NCI-H1436 (cell line): ENCODE measurements around the gene SLC6A19.
"Not testable (repeated sequence)": the region's sequence is repeated elsewhere in the genome, so short reads cannot be mapped to it uniquely, and the experiment has no call there.

Experiments
- DNase-seq: peaks from one replicate; lab custom pipeline; 2025; lab: John Stamatoyannopoulos, UW

Gene SLC6A19

DNA sequence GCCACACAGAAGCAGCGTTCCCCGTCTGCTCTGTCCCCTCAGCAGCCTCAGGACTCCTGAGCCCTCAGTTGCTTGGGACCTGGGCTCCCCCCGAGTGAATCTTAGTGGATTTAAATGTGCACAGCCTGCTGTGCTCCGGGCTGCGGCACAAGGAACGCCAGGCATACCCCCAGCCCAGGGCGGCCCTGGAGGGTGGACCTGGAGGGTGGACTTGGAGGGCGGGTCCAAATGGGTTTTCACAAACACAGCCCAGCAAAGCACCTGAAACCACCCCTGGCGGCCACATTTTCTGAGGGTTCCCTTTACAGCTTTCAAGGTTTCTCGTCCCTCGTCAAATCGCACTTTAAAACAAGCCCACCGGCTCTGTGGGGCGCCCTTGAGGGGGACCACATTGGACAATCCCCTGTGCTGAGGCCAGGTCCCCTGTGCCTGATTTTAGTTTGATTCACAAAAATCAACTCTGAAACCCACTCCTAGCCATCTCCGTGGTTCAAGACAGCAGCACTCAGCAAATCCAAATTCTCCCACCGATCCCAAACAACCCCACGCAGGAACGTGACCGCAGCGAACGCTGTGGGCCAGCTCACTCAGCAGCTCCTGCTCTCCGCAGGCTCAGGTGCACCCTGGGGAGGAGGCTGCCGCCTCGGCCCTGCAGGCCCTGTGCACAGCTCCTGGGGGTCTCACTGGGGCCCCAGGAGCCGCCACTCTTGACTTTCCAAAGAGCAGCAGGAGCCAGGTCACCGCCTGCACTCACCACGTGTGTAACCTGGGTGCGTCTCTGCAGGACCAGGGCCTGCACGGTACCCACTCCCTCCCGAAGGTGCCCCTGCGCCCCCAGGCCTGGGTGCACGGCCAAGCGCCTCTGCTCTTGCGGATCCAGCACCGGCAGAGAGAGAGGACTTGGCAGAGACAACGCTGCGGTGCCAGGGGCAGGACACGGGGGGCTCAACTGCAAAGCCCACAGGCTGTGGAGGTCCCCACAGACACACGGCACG is 64.4 kb downstream of the SLC6A19 start:
- no peak for DNase-seq

DNA sequence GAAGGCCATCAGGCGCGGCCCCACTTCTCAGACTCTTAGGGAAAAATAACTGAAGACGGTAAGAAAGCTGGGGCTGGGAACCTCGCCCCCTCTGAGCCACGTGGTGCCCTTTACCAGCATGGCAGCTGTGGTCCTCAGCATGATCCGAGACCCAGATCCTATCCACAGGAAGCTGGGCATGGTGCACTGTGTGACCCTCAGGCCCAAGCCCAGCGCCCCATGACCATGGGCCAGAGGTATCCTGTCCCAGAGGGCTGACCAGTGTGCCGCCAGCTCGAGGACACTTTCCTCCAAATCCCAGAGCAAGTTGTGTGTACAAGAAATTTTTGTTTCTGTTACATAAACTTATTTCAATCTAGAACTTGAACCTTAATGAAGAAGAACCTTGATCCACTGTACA is 65.4 kb downstream of the SLC6A19 start:
- DNase-seq = no peak

DNA sequence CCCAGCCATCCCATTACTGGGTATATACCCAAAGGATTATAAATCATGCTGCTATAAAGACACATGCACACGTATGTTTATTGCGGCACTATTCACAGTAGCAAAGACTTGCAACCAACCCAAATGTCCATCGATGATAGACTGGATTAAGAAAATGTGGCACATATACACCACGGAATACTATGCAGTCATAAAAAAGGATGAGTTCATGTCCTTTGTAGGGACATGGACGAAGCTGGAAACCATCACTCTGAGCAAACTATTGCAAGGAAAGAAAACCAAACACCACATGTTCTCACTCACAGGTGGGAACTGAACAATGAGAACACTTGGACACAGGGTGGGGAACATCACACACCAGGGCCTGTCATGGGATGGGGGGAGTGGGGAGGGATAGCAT is 66.1 kb downstream of the SLC6A19 start:
- DNase-seq = not testable (repeated sequence)

DNA sequence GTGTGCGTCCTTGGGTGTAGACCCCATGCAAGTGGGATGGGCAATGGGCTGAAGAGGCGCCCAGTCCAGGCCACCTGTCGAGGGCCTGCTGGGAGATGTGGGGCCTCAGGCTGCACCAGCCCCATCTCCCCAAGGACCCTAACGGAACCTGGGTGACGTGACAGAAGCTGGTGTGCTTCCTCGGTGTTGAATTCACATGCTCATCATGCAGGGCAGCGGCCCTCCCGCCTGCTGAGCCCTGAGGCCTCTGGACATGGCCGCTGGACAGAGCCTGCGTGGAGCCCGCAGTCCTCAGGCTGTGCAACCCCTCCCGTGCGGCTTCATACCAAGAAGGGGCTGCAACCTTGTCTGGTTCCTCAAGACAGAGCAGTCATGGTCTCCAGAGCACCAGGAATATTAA is 66.7 kb downstream of the SLC6A19 start:
- no peak for DNase-seq

DNA sequence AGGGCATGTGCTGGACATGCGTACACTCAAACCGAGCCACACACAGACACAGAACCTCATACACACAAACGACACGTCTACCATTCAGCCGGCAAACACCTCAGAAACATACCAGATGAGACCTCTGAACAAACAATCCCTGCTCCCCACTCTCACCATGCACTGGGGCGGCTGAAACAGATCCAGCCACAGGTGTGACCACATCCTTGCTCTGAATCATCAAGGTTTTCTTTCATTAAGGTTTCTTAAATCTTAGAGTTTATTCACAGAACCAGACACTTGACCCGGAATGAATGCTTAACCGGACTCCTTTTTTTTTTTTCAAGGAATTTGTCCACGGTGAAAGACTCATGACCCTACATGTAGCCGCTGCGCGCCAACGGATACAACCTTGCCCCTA is 67.3 kb downstream of the SLC6A19 start:
- DNase-seq = no peak

DNA sequence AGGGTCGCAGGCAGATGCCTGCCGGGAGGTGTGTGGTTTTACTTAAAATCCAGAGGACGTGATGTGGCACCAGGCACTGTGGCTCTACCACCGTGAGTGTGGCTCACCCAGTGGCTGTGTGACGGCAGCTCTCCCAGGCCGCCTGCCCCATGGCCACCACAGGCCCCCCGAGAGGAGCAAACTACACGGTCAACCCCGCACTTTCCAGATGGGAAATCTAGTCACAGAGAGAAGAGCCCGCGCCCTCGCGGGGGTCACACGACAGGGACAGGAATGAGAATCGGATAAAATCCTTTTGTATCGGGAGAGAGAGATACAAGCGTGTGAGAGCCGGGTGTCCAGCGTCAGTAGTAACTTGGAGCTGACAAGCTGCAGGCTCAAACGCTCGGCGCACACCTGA is 69.0 kb downstream of the SLC6A19 start:
- no peak for DNase-seq

DNA sequence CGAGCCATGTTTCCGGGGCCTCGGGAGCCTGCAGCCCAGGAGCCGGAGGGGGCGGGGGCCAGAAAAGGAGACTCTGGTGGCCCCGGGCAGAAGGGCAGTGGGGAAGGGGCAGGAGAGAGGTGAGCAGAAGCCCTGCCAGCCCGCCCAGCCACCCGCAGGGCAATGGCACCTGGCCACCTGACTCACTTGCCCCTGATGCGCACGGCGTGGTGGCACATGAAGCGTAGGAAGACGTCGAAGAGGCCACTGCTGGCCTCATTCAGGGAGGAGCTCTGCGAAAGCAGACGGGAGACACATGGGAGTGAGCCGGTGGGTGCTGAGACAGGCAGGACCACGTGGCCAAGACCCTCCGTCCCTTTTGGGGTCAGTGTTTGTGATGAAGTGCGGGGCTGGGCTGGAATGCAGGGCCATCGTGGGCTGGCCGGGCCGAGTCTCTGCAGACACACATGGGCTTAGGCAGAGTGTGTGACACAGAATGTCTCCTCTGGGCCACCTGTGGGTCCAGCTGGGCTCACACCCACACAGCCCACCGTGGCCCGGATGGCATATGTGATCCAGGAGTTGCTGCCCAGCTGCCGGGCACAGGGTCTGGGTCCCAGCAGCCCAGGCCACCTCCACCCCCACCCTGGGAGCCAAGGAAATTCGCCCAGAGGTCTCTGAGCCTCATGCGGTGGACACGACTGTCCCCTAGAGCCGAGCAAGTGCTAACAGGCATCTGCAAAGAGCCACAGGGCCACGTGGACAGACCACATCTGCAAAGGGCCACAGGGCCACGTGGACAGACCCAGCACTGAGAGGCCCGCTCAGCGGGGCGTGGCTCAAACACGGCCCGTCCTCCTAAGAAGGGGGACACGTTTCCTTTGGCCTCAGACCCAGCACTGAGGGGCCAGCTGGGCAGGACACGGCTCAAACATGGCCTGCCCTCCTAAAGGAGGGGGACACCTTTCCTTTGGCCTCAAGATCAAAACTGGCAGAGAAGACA is 69.8 kb downstream of the SLC6A19 start:
- DNase-seq = no peak

DNA sequence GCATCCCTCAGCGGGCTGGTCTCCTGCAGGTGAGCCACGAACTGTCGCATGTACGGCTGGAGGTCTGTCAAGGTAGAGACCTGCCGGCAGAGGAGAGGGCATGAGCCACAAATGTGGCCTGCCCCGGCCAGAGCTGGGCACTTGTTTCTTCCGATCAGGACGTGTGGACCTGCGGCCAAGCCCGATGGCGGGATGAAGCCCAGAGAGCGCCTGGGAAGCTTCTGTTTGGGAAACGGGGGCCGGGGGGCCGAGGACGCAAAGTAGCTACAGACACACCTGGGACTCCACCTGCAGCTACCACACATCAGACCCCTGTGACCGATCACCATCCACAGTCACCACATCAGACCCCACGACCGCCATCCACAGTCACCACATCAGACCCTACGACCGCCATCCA is 70.8 kb downstream of the SLC6A19 start:
- DNase-seq = no peak

DNA sequence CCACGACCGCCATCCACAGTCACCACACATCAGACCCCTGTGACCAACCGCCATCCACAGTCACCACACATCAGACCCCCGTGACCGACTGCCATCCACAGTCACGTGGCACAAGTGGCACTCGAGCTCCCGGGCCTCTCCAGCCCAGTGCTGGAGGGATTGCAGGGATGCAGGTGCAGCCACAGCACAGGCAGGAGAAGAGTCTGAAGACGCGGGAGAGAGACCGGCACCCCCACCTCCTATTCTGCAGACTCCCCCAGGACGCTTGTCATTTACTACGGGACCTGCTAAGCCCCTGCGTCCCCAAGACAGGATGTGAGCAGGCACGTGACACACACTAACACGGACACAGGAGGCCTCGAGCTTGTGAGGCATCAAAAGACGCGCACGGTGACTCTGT is 72.3 kb downstream of the SLC6A19 start:
- DNase-seq = no peak

DNA sequence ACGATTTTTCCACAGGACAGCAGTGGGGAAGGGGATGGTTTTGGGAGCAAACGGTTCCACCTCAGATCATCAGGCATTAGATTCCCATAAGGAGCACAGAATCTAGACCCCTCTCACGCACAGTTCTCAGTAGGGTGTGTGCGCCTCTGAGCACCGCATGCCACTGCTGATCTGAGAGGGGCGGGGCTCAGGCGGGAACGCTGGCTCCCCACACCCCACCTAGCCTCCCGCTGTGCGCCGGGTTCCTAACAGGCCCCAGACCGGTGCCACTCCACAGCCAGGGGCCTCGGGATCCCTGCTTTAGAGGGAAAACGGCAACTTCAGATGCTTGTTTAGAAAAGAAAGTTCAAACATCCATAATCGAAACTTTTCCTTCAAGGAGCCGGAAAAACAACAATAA is 73.1 kb downstream of the SLC6A19 start:
- DNase-seq = no peak
